ENCODE measurements around the gene TMEM238. TPM values are rescaled to one million over a fixed set of nuclear protein-coding genes. Genes with fewer than 3 reads are reported as not detected.

Gene TMEM238
- total RNA-seq, 1 experiment from 2014 or later: 18.1 TPM

- BruUV-seq (replicated peaks): no TSS peak
- H3K4me3 Mint-ChIP-seq (ENCODE audit: unreplicated experiment): no peak overlapping the region
Measured at GRCh38 chr19:55358493-55358892, 25.6 kb downstream of the TMEM238 start.

GRCh38 chr19:55355213-55355821 lies 28.8 kb downstream of the TMEM238 start:
- Histone ChIP-seq H3K36me3 (ENCODE audit: control insufficient read depth, insufficient read depth, low read length) (no peaks in the 10 kb centered on the region), H3K4me1 (peaks cover 19% of the 10 kb centered on the region), H3K9me3 (no peaks in the 10 kb centered on the region), H3K4me3 (ENCODE audit: low read depth, low read length) (no peak overlapping the region), H3K27me3 (replicated peaks; ENCODE audit: control insufficient read depth, insufficient read depth, low read length) (peaks cover 5% of the 10 kb centered on the region)
- H3K9me3 Mint-ChIP-seq (ENCODE audit: unreplicated experiment): no peaks in the 10 kb centered on the region
- DNase-seq: no peak
- peaks cover 9% of the 10 kb centered on the region for H3K4me1 Mint-ChIP-seq (ENCODE audit: low read depth, unreplicated experiment)
- intact Hi-C loops (cut with micrococcal nuclease; ENCODE audit: unreplicated experiment): no loop called here
- H3K4me3 Mint-ChIP-seq (ENCODE audit: unreplicated experiment): no peak overlapping the region
- ChIA-PET POLR2A (no interaction called here), CTCF (interaction anchor here (0.6 kb wide), 1 partner anchor 28 kb away, joined by 3 read pairs; the partner anchor contains the start of gene TMEM238)
- BruUV-seq (replicated peaks): no TSS peak
- TF ChIP-seq CTCF (IDR thresholded peaks at IDR 0.05; ENCODE audit: insufficient read depth in 1 of 2, low read depth in 1 of 2, low read length in 1 of 2, severe bottlenecking in 1 of 2, unreplicated experiment in 1 of 2): no peak
- no peak overlapping the region for H3K27ac Mint-ChIP-seq (ENCODE audit: unreplicated experiment)
- peaks cover 15% of the 10 kb centered on the region for H3K27me3 Mint-ChIP-seq (ENCODE audit: insufficient read depth, unreplicated experiment)
- peaks cover 13% of the 10 kb centered on the region for H3K36me3 Mint-ChIP-seq (ENCODE audit: insufficient read depth, unreplicated experiment)

More at GRCh38 chr19:55358493-55358892, 25.6 kb downstream of the TMEM238 start:
- Histone ChIP-seq H3K27me3 (replicated peaks; ENCODE audit: control insufficient read depth, insufficient read depth, low read length) (peaks cover under 1% of the 10 kb centered on the region), H3K9me3 (no peaks in the 10 kb centered on the region), H3K4me3 (ENCODE audit: low read depth, low read length) (no peak overlapping the region), H3K36me3 (ENCODE audit: control insufficient read depth, insufficient read depth, low read length) (no peaks in the 10 kb centered on the region), H3K4me1 (peaks cover 4% of the 10 kb centered on the region; the same call in 1 of the 2 replicates)
- Mint-ChIP-seq H3K4me1 (ENCODE audit: low read depth, unreplicated experiment) (no peaks in the 10 kb centered on the region), H3K27me3 (ENCODE audit: insufficient read depth, unreplicated experiment) (peaks cover 6% of the 10 kb centered on the region), H3K27ac (ENCODE audit: unreplicated experiment) (no peak overlapping the region), H3K9me3 (ENCODE audit: unreplicated experiment) (no peaks in the 10 kb centered on the region), H3K36me3 (ENCODE audit: insufficient read depth, unreplicated experiment) (peaks cover 6% of the 10 kb centered on the region)
- CTCF ChIA-PET: no interaction called here
- no peak for DNase-seq
- intact Hi-C loops (cut with micrococcal nuclease; ENCODE audit: unreplicated experiment): no loop called here
- POLR2A ChIA-PET: interaction anchor here (0.6 kb wide), 1 partner anchor 19 kb away, joined by 3 read pairs; no protein-coding TSS in a partner anchor
- TF ChIP-seq CTCF (IDR thresholded peaks at IDR 0.05; ENCODE audit: insufficient read depth in 1 of 2, low read depth in 1 of 2, low read length in 1 of 2, severe bottlenecking in 1 of 2, unreplicated experiment in 1 of 2): no peak

- Histone ChIP-seq H3K9me3 (no peaks in the 10 kb centered on the region), H3K36me3 (ENCODE audit: control insufficient read depth, insufficient read depth, low read length) (no peaks in the 10 kb centered on the region), H3K27me3 (replicated peaks; ENCODE audit: control insufficient read depth, insufficient read depth, low read length) (peaks cover 5% of the 10 kb centered on the region), H3K4me1 (peaks cover 19% of the 10 kb centered on the region), H3K4me3 (ENCODE audit: low read depth, low read length) (peak within 1 kb of the TSS; percentile 64)
- DNase-seq: no peak
- POLR2A ChIA-PET: no interaction called here
- intact Hi-C loops (cut with micrococcal nuclease; ENCODE audit: unreplicated experiment): loop anchor here (1.0 kb wide), 1 partner anchor 15 kb away; the partner anchor contains the start of gene KMT5C
- no TSS peak for BruUV-seq (replicated peaks)
- Mint-ChIP-seq H3K9me3 (ENCODE audit: unreplicated experiment) (no peaks in the 10 kb centered on the region), H3K27me3 (ENCODE audit: insufficient read depth, unreplicated experiment) (peaks cover 15% of the 10 kb centered on the region), H3K36me3 (ENCODE audit: insufficient read depth, unreplicated experiment) (peaks cover 13% of the 10 kb centered on the region), H3K4me1 (ENCODE audit: low read depth, unreplicated experiment) (peaks cover 9% of the 10 kb centered on the region), H3K4me3 (ENCODE audit: unreplicated experiment) (peak within 1 kb of the TSS; percentile 80), H3K27ac (ENCODE audit: unreplicated experiment) (no peak within 1 kb of the TSS)
- CTCF ChIA-PET: no interaction called here
- no peak for TF ChIP-seq CTCF (IDR thresholded peaks at IDR 0.05; ENCODE audit: insufficient read depth in 1 of 2, low read depth in 1 of 2, low read length in 1 of 2, severe bottlenecking in 1 of 2, unreplicated experiment in 1 of 2)
Measured at GRCh38 chr19:55354698-55355212, 29.3 kb downstream of the TMEM238 start, which contains the start of gene COX6B2. Gene COX6B2 (minus strand): TSS chr19:55354719. CDS start chr19:55354521, 198 bp downstream.
